OCI-LY7 (cell line): ENCODE results near the gene HDGFL2. TPM values are rescaled to one million over a fixed set of nuclear protein-coding genes. Genes with fewer than 3 reads are reported as not detected.

ENCODE experiments used
- BruUV-seq: library from RNA; stranded (reverse); fragments of 400-500 nt; replicated peaks from 2 replicates; lab custom pipeline; 2021; lab: Mats Ljungman, UMichigan
- CTCF ChIA-PET: fragments of 300-600 bp; sonication (Branson Sonifier 250); formaldehyde crosslinking; loops from one replicate; lab custom pipeline; 2022; ENCODE audit warnings: antibody characterized with exemption; ENCODE audit not compliant: unreplicated experiment; lab: Charles Lee
- POLR2A ChIA-PET: fragments of 300-600 bp; sonication (Branson Sonifier 250); formaldehyde crosslinking; loops from one replicate; lab custom pipeline; 2022; ENCODE audit warnings: antibody characterized with exemption; lab: Charles Lee
- DNase-seq: peaks from one replicate; pipeline ENCODE4 v3.0.0-alpha.2; 2015; ENCODE audit warnings: low spot score
- H2AFZ ChIP-seq: fragments of 200-600 bp; sonication (generic), shearing (Covaris generic); 2 replicates; pipeline ENCODE4 v1.6.1; 2014; ENCODE audit warnings: mild to moderate bottlenecking, antibody characterized with exemption, low read length, moderate library complexity
- H3K27ac ChIP-seq: fragments of 200-600 bp; sonication (generic); 2 replicates; pipeline ENCODE4 v1.5.1; 2014; ENCODE audit warnings: mixed run types, low read depth, mild to moderate bottlenecking, moderate library complexity, low read length, inconsistent platforms; ENCODE audit not compliant: poor library complexity, severe bottlenecking
- H3K36me3 ChIP-seq: fragments of 200-600 bp; sonication (generic); 2 replicates; pipeline ENCODE4 v1.6.1; 2014; ENCODE audit warnings: mild to moderate bottlenecking, antibody characterized with exemption, low read length, moderate library complexity, mixed read lengths; ENCODE audit not compliant: insufficient read depth
- H3K4me1 ChIP-seq: fragments of 200-600 bp; sonication (generic); 2 replicates; pipeline ENCODE4 v1.5.1; 2014; ENCODE audit warnings: mild to moderate bottlenecking, low read length; ENCODE audit not compliant: insufficient read depth, poor library complexity, severe bottlenecking
- H3K4me2 ChIP-seq: fragments of 200-600 bp; sonication (generic); 2 replicates; pipeline ENCODE4 v1.6.1; 2014; ENCODE audit warnings: mild to moderate bottlenecking, low read length
- H3K4me3 ChIP-seq: fragments of 200-600 bp; sonication (generic); 2 replicates; pipeline ENCODE4 v1.5.1; 2014; ENCODE audit warnings: mild to moderate bottlenecking, low read depth, low read length; ENCODE audit not compliant: poor library complexity, severe bottlenecking
- H3K79me2 ChIP-seq: fragments of 200-600 bp; sonication (generic); 2 replicates; pipeline ENCODE4 v1.6.1; 2016; ENCODE audit warnings: low read depth, mild to moderate bottlenecking, low read length, moderate library complexity, mixed read lengths; ENCODE audit not compliant: insufficient read depth
- H3K9me2 ChIP-seq: fragments of 200-600 bp; sonication (generic); 2 replicates; pipeline ENCODE4 v1.6.1; 2016; ENCODE audit warnings: mild to moderate bottlenecking, low read length, mixed read lengths; ENCODE audit not compliant: insufficient read depth
- H3K9me3 ChIP-seq: fragments of 200-600 bp; sonication (generic); 2 replicates; pipeline ENCODE4 v1.6.1; 2014; ENCODE audit warnings: mild to moderate bottlenecking, mixed run types, low read length, mixed read lengths
- H4K20me1 ChIP-seq: fragments of 200-600 bp; sonication (generic); 2 replicates; pipeline ENCODE4 v1.6.1; 2014; ENCODE audit warnings: mild to moderate bottlenecking, antibody characterized with exemption, low read length, moderate library complexity, mixed read lengths; ENCODE audit not compliant: insufficient read depth
- EZH2phosphoT487 ChIP-seq: fragments of 200-600 bp; sonication (generic); IDR thresholded peaks from 2 replicates; pipeline ENCODE4 v1.6.1; 2018; ENCODE audit warnings: low read depth, borderline replicate concordance, mild to moderate bottlenecking, mixed run types, antibody characterized with exemption, low read length, moderate library complexity, mixed read lengths
- intact Hi-C: fragments of 100-400 bp; cut with micrococcal nuclease; formaldehyde crosslinking; loops from one replicate; pipeline ENCODE4 v1.10.0; 2022; ENCODE audit not compliant: unreplicated experiment
- total RNA-seq, 2 experiments: library from RNA; depleted of rRNA in 1 of 2; stranded (reverse); fragments of >200 nt in 1 of 2; shearing (Covaris generic) in 1 of 2; gene quantifications; 2 replicates each; pipeline ENCODE4 v1.2.3, GENCODE V29; 2014 to 2022
- TF ChIP-seq, protein P1 (sequence below): fragments of 200-600 bp; sonication (generic); conservative IDR thresholded peaks from 2 replicates; pipeline ENCODE4 v1.5.1; 2014; ENCODE audit warnings: mild to moderate bottlenecking, antibody characterized with exemption, low read length, moderate library complexity, mixed read lengths

HDGFL2 gene
- total RNA-seq, 2 experiments from 2014 or later, result 54.5 to 85.9 TPM

GRCh38 chr19:4445963-4446703, 26.0 kb upstream of the HDGFL2 start:
- TF ChIP-seq EZH2phosphoT487, result no peak
- TF ChIP-seq, protein P1, sequence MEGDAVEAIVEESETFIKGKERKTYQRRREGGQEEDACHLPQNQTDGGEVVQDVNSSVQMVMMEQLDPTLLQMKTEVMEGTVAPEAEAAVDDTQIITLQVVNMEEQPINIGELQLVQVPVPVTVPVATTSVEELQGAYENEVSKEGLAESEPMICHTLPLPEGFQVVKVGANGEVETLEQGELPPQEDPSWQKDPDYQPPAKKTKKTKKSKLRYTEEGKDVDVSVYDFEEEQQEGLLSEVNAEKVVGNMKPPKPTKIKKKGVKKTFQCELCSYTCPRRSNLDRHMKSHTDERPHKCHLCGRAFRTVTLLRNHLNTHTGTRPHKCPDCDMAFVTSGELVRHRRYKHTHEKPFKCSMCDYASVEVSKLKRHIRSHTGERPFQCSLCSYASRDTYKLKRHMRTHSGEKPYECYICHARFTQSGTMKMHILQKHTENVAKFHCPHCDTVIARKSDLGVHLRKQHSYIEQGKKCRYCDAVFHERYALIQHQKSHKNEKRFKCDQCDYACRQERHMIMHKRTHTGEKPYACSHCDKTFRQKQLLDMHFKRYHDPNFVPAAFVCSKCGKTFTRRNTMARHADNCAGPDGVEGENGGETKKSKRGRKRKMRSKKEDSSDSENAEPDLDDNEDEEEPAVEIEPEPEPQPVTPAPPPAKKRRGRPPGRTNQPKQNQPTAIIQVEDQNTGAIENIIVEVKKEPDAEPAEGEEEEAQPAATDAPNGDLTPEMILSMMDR, result no peak
- Histone ChIP-seq H3K36me3 (peaks cover 91% of the 10 kb centered on the region), H3K79me2 (no peaks in the 10 kb centered on the region), H3K27ac (no peak overlapping the region), H4K20me1 (no peaks in the 10 kb centered on the region; the same call in 1 of the 2 replicates), H3K9me3 (no peaks in the 10 kb centered on the region), H3K4me1 (peaks cover 8% of the 10 kb centered on the region), H2AFZ (no peak overlapping the region), H3K4me3 (no peak overlapping the region), H3K9me2 (no peaks in the 10 kb centered on the region), H3K4me2 (no peak overlapping the region)
- BruUV-seq, result no TSS peak
- intact Hi-C loops, result no loop called here
- no peak for DNase-seq
- POLR2A ChIA-PET, result no interaction called here
- CTCF ChIA-PET, result no interaction called here

DNA sequence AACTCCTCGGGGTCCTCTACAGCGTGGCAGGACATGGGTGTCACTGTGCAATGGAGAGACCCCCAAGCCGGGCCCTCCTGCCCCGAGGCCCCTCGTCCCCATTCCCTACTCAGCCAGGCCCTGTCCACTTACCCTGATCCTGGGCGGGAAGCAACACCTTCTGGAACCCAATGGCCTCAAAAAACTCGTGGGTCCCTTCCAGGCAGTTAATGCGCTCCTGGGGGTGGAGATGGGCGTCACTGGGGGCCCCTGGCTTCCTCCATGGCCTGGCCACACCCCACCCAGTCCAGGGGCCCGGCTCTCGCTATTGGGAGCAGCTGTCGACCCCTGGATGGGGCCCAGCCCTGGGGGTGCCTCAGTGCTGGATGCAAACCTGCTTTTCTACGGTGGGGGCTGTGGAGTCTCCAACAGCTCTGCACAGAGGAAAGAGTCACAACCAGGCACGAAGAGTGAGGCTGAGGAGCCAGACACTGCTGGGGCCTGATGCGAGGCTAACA, 25.3 kb upstream of the HDGFL2 start:
- Histone ChIP-seq H3K79me2 (no peaks in the 10 kb centered on the region), H3K36me3 (peaks cover 94% of the 10 kb centered on the region), H2AFZ (no peak overlapping the region), H4K20me1 (no peaks in the 10 kb centered on the region; the same call in 1 of the 2 replicates), H3K27ac (no peak overlapping the region), H3K4me2 (no peak overlapping the region), H3K4me1 (peaks cover 8% of the 10 kb centered on the region), H3K9me3 (no peaks in the 10 kb centered on the region), H3K9me2 (no peaks in the 10 kb centered on the region), H3K4me3 (no peak overlapping the region)
- CTCF ChIA-PET, result no interaction called here
- POLR2A ChIA-PET, result no interaction called here
- no peak for TF ChIP-seq EZH2phosphoT487
- TF ChIP-seq, protein P1, result no peak
- BruUV-seq, result no TSS peak
- intact Hi-C loops, result no loop called here
- no peak for DNase-seq
